Measurements from ENCODE around the gene ZNF841.
"Not testable (repeated sequence)": the region's sequence is repeated elsewhere in the genome, so short reads cannot be mapped to it uniquely, and the experiment has no call there.

Gene ZNF841

DNA sequence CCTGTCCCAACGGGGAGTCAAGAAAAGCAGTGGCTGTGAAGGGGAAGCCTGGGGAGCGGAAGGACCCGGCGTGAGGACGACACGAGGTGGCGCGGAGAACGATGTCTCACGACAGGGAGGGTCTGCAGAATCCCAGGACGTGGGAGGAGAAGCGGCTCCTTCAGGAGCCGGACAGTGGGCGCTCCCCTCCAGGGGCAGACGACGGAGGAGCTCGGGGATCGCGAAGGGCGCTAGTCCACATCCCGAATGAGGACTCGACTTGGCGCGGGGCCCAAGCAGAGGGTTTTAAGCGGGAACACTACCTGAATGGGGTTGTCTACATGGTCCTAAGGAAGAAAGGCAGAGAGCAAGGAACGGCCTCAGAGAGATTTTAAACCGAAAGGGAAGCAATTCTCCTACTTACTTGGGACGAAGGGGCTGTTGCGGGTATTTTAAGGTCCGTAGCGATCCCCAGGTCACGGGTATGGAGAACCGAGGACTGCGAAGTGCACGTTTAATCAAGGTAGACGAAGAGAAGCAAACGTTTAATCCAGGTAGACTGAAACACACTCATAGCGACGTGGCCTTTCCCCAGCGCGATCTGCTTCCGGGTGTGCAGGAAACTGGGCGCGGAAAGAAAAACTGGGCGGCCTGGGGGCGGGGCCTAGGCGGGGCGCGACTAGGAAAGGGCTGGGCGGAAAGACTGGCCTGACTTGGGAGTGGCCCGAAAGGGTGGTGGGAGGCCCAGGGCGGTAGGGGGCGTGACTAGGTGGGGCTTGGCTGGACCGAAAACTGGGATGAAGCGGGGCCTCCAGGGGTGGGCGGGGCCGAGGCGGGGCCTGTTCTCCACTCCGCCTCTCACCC is at the start of gene ZNF841:
Gene ZNF841, minus strand, starts transcription at position 594 of the 843 bp plus-strand sequence. CDS start 10,964 bp downstream, outside the sequence.
- DNase-seq: peak; percentile 88

DNA sequence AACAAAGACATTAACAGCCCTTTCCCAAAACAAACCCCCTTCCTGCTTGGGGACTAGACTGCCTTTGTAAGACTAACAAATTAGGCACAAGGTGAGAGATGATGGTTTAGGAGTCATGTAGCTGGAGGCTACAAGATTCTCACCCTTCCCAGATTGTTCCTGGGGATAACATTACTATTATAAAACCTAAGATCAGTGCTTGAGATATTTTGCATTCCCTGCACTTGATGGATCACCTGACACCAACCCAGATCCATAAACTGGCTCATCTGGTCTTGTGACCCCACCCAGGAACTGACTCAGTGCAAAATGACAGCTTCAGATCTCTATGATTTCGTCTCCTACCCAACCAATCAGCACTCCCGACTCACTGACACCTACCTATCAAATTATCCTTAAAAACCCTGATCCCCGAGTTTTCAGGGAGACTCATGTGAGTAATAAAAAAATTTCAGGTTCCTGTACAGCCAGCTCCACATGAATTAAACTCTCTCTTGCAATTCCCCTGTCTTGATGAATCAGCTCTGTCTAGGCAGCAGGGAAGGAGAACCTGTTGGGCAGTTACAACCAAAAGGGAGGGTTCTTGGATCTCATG is 46.5 kb upstream of the ZNF841 start:
- no peak for DNase-seq

DNA sequence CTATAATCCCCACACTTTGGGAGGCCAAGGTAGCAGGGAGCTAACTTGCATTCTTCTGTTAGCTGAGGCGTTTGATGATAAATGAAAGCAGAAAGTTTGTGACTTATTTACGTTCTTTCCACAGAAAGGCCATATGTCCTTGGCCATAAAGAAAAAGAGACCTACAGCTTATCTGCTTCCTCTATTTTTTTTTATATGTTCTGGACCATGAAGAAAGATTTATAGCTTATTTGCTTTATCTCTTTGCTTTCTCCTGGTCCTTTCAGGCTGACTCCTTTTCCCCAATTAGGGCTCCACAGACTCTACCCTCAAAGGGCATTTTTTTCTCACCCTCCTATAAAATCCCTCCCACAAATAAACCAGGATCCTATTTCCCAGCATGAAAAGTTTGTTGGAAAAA is 45.6 kb upstream of the ZNF841 start:
- no peak for DNase-seq

DNA sequence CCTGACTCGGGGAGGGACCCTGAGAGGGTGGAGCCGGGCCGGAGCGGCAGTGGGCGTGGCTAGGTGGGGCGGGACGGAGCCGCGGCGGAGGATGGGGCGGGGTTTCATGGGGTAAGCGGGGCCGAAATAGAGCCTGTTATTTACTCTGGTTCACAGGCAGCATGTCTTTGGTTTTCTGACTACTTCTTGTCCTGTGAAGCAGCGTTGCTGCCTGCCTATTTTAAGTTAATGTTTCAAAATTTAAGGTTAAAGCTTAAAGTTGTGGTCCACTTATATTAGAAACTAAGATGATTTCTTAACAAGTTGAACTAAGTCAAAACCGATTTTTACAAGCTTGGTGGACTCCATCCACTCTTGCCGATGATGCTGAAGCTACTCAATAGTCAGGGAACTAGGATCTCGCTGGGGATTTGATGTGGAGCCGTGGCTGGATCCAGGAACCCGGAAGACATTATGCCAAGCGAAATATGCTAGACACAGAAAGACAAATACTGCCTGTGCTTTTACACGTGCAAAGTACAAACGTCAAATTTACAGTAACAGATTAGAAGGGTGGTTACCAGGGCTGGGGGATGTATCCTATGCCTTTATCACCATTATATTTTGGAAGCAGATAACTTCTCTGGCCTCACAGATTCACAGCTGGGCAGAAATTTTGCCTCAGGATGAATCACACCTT is 44.6 kb upstream of the ZNF841 start:
- peak; percentile 4 for DNase-seq

DNA sequence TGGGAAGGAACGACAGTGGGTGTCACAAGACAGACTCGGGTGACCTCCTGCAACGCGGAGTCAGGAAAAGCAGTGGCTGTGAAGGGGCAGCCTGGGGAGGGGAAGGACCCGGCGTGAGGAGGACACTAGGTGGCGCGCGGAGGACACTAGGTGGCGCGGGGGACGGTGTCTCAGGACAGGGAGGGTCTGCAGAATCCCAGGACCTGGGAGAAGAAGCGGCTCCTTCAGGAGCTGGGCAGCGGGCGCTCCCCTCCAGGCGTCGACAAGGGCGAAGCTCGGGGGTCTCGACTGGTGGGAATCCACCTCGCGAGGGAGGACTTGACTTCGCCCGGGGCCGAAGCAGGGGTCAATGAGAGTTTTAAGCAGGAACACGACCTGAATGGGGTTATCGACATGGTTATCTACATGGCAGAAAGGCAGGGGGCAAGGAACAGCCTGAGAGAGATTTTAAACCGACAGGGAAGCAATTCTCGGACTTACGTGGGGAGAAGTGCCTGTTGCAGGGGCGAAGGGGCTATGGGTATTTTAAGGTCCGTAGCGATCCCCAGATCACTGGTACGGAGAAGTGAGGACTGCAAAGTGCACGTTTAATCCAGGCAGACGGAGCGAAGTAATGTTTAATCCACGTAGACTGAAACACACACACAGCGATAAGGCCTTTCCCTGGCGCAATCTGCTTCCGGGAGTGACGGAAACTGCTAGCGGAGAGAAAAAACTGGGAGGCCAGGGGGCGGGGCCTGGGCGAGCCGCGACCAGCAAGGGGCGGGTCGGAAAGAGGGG is 43.9 kb upstream of the ZNF841 start, which contains the start of gene ZNF616:
Gene ZNF616, minus strand, starts transcription at position 687 of the 780 bp plus-strand sequence. CDS start 9,426 bp downstream, outside the sequence.
- DNase-seq: peak; percentile 85

DNA sequence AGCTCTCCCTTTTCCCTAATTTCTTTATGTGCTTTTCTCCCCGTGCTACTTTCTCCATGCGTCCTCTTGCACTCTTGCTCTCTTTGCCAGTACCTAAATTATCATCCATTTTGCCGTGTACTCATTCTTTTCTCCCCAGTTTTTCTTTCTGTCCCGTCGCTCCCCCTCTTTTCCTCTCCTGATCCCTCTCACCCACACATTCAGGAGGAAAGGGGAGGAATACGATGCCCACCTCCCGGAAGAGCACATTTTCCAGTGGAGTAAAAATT is 43.4 kb upstream of the ZNF841 start:
- DNase-seq: no peak

DNA sequence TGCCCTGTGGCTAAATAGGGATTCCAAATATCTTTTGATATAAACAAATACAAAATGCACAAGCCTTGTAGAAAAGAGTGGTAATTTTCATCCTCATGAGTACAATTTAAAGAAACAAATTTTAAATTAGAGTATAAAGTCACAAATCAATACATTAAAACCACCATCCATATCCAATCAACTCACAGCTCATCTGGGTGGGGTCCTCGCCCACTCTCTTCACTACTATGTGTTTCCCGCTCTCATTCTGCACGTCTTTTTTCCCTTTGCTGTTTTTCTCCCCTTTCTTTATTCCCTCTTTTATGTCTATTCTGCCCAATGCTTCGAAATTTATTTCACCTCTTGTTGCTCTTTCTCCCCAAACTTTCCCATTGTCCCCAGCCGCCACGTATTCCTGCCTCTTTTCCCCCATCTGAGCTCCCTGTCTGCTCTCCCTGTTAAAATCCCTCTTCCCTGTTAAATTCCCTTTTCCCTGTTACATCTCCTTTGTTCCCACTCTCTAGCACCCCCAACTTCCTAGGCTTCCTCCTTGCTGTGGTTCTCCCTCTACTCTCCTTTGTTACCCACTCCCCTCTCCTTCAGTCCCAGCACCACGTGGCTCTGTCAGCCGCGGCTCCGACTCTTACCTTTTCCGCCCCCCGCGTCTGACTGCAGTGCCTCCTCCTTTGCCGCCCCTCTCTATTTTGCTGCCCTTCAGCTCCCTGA is 42.9 kb upstream of the ZNF841 start:
- peak; percentile 59 for DNase-seq

DNA sequence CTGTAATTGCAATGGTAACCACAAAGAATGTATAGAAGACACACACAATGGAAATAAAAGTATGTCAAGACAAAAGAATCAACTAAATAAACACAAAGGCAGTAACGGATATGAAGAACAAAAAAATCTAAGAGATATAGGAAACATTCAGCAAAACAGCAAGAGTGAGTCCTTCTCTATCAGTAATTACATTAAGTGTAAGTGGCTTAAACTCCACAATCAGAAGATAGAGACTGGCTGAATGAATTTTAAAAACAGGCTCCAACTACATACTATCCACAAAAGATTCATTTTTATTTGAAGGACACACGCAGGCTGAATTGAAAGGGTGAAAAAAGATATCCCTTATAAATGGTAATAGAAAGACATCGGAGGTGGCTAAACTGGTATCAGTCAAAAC is 24.7 kb upstream of the ZNF841 start:
- no peak for DNase-seq

DNA sequence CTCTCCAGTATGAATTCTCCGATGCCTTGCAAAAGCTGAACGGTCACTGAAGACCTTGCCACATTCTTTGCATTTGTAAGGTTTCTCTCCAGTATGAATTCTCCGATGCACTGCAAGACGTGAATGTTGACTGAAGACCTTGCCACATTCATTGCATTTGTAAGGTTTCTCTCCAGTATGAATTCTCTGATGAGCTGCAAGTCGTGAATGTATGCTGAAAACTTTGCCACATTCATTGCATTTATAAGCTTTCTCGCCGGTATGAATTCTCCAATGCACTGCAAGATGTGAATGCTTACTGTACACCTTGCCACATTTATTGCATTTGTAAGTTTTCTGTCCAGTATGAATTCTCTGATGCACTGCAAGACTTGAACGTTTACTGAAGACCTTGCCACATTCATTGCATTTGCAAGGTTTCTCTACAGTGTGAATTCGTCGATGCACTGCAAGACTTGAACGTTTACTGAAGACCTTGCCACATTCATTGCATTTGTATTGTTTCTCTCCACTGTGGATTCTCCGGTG is 20.0 kb upstream of the ZNF841 start:
- DNase-seq: no peak

DNA sequence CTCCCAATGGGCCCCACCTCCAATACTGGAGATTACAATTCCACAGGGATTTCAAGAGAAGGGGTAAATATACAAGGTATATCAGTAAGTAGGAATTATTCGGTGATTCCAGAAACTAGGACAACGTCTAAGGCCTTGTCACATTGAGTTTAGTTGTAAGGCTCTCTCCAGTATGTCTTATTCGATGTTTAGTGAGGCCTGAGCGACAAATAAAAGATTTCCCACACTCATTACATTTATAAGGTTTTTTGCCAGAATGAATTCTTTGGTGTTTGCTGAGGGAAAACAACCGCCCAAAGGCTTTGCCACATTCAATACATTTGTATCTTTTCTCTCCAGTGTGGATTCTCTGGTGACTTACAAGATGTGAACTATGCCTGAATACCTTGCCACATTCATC is 19.1 kb upstream of the ZNF841 start:
- no peak for DNase-seq

DNA sequence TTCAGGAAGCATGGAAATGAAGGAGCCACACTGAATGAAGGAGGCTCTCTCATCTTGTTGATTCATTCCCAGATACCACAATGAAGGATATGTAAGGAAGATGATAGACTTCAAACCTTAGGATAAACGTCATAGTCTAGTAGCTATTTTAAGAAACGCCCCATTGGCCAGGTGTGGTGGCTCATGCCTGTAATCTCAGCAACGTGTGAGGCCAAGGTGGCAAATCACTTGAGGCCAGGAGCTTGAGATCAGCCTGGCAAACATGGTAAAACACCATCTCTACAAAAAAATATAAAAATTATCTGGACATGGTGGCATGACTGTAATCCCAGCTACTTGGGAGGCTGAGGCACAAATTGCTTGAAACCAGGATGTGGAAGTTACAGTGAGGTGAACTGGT is 17.1 kb upstream of the ZNF841 start:
- DNase-seq: no peak

DNA sequence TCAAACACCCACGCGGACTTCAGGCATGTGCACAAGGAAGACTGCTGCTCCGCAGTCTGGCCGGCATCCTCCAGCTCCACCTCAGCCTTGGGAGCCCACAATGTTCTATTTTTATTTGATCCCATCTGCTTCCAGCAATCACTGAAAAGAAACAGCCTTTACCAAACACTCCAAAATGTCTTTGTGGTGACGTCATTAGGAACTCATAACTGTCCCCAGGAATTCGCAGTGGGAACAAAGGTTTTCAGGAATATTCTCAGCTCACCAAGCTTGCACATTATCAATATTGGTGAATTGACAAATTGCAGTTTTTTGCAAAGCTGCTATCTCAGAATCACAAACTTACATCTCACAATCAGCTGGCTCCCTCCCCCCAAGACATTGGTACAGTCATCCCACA is 15.2 kb upstream of the ZNF841 start:
- no peak for DNase-seq

DNA sequence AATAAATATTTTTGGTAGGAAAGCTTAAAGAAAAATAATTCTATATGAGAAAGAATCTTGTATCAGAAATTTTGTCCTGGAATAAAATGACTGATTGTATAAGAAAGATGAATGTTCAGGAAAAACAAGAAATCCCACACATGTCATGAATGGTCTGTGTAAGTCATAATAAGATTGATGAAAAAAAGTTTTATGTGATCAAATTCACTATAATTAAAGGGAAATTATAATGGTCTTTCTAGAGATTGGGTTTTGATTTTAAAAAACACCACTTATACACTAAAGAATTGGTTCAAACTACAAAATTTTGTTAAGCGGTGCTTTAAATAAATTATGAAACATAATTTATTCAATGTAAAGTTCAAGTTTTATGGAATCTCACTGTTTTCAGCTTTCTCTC is 7.2 kb upstream of the ZNF841 start:
- DNase-seq: no peak

DNA sequence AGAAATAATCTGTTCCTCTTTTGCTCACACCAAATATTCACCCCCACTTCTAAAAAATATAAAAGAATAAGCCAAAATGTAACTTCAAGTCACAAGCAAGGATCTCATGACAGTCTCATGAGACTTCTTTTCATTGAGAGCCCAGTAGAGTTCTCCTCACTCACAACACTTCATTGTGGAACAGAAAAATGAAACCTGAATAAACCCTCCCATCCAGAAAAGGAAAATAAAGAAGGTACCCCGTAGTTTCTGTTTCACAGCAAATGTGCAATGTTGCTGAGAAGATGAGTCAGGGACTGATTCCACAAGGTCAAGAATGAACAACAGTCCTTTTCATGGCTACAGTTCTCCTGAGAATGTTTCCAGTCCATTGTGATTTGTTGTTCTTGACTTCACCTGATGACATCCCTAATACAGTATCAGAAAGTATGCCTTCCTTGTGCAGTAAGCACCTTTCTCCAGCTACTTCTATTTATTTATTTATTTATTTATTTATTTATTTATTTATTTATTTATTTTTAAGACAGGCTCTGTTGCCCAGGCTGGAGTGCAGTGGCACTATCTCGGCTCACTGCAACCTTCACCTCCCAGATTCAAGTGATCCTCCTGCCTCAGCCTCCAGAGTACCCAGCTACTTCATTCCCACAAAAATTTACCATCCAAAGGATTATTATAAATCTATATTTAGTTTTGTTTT is 6.4 kb upstream of the ZNF841 start:
- DNase-seq: no peak

DNA sequence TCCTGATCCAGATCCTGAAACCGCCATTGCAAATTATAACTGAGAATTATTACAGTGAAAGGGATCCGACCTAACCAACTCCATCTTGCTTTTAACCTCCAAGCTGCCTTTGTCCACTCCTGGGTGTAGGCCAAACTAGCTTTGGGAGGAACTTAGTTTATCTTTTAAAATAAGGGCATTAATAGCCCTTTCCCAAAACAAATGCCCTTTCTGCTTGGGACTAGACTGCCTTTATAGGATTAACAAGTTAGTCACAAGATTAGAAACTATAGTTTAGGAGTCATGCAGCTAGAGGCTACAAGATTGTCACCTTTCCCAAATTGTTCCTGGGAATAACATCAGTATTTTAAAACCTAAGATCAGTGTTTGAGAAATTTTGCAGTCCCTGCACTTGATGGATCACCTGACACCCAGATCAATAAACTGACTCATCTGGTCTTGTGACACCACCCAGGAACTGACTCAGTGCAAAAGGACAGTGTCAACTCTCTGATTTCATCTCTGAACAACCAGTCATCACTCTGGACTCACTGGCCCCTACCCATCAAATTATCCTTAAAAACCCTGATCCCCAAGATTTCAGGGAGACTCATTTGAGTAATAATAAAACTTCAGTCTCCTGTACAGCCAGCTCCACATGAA is 4.1 kb upstream of the ZNF841 start:
- no peak for DNase-seq

DNA sequence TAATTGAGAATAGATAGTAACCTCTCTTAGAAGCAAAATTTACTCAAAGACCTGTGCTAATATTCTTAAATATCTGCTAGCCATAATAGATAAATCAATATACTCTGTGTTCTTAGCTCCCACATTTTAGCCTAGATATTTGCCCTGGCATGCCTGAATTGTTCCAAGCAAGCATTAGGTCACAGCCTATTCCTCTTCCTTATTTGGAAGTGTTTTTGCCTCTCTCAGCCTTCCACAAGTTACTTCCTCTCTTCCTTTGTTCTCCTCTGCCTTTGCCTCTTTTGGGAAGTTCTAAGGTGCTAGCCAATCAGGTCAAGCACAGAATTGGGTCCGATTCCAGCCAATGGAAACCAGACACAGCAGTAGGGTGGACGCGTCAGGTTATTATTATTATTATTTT is 851 bp upstream of the ZNF841 start:
- not testable (repeated sequence) for DNase-seq

DNA sequence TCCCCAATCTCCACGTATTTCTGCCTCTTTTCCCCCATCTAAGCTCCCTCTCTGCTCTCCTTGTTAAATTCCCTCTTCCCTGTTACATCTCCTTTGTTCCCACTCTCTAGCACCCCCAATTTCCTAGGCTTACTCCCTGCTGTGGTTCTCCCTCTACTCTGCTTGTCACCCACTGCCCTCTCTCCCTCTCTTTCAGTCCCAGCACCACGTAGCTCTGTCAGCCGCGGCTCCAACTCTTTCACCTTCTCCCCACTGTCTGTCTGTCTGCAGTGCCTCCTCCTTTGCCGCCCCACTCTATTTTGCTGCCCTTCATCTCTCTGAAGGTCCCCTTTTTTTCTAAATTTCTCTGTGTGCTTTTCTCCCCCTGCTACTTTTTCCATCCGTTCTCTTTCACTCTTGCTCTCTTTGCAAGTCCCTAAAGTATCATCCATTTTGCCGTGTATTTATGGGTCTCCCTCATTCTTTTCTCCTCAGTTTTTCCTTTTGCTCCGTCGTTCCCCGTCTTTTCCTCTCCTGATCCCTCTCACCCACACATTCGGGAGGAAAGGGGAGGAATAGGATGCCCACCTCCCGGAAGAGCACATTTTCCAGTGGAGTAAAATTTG is 937 bp downstream of the ZNF841 start:
- DNase-seq: no peak

DNA sequence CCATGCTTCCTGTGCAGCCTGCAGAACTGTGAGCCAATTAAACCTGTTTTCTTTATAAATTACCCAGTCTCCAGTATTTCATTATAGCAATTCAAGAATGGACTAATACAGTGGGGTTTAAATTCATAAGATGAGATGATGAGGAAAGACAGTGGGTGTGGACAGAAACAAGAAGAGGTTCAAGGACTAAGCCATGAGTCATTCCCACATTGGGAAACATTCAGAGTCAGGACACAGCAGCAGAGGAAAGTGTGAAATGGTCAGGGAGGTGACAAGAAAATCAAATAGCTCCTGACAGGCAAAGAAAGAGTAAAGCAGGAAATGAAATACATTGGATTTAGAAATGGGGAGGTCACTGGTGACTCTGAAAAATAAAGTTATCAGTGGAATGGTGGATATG is 9.1 kb downstream of the ZNF841 start:
- DNase-seq: no peak

DNA sequence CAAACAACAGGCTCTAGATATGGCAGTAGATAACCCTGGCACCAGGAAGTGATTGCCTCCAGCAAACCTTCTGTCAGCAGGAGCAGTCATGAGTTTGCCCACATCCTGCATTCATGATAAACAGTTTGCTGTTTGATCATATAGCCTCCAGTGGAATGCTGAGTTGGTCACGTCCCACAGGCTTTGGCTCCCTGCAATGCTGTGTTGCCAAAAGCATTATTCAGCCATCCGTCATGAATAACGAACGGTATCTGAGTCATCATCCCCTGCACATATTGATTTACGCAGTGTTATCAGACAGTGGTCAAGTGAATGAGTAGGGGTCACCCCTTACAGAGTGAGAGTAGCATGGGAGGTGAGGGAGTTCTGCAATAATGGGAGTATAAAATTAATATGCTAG is 25.1 kb downstream of the ZNF841 start:
- DNase-seq: no peak

DNA sequence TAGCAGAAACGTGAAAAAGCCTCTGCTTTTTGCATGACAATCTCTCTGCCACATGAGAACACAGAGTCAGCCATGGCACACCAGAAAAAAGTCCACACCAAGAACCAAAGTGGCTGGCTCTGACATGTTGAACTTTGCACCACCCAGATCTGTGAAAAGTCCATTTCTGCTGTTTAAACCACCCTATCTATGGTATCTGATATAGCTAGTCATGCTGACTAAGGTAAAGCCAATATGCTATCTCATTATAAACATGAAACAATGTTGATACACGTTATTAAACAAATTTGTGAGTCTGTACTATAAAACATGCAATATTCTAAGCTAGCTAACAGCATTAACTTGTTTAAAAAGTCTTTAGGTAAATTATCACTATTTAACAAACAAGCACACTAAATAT is 25.9 kb downstream of the ZNF841 start:
- no peak for DNase-seq
